ENCODE data around the gene SLC22A13.
"Not testable (repeated sequence)": the region's sequence is repeated elsewhere in the genome, so short reads cannot be mapped to it uniquely, and the experiment has no call there.

The SLC22A13 gene

GRCh38 chr3:38297947-38298711 is 32.5 kb downstream of the SLC22A13 start:
- DNase-seq (ENCODE audit: low read depth in 2 of 2) = no peak

GRCh38 chr3:38306941-38307340 is 41.3 kb downstream of the SLC22A13 start:
- DNase-seq (ENCODE audit: low read depth in 2 of 2) = no peak

GRCh38 chr3:38307599-38307998 is 42.0 kb downstream of the SLC22A13 start:
- DNase-seq (ENCODE audit: low read depth in 2 of 2) = no peak

GRCh38 chr3:38308456-38308855 is 42.8 kb downstream of the SLC22A13 start:
- no peak for DNase-seq (ENCODE audit: low read depth in 2 of 2)

- no peak for DNase-seq (ENCODE audit: low read depth in 2 of 2)
These were observed 45.9 kb downstream of the SLC22A13 start for GRCh38 chr3:38311476-38311875.

- no peak for DNase-seq (ENCODE audit: low read depth in 2 of 2)
These were observed 46.3 kb downstream of the SLC22A13 start for GRCh38 chr3:38311941-38312340.

GRCh38 chr3:38312356-38312755 is 46.7 kb downstream of the SLC22A13 start:
- no peak for DNase-seq (ENCODE audit: low read depth in 2 of 2)

GRCh38 chr3:38313263-38313662 is 47.7 kb downstream of the SLC22A13 start:
- no peak for DNase-seq (ENCODE audit: low read depth in 2 of 2)

- no peak for DNase-seq (ENCODE audit: low read depth in 2 of 2)
These were observed 48.1 kb downstream of the SLC22A13 start for GRCh38 chr3:38313695-38314094.

- DNase-seq (ENCODE audit: low read depth in 2 of 2) = no peak
These were observed 48.6 kb downstream of the SLC22A13 start for GRCh38 chr3:38314112-38314763.

- DNase-seq (ENCODE audit: low read depth in 2 of 2) = no peak
These were observed 49.3 kb downstream of the SLC22A13 start for GRCh38 chr3:38314764-38315487.

- no peak for DNase-seq (ENCODE audit: low read depth in 2 of 2)
These were observed 50.0 kb downstream of the SLC22A13 start for GRCh38 chr3:38315488-38316230.

GRCh38 chr3:38316356-38317191 is 51.0 kb downstream of the SLC22A13 start:
- no peak for DNase-seq (ENCODE audit: low read depth in 2 of 2)

- DNase-seq (ENCODE audit: low read depth in 2 of 2) = no peak
These were observed 51.7 kb downstream of the SLC22A13 start for GRCh38 chr3:38317192-38317759.

- no peak for DNase-seq (ENCODE audit: low read depth in 2 of 2)
These were observed 53.4 kb downstream of the SLC22A13 start for GRCh38 chr3:38318766-38319671.

GRCh38 chr3:38320638-38321037 is 55.0 kb downstream of the SLC22A13 start:
- not testable (repeated sequence) for DNase-seq (ENCODE audit: low read depth in 2 of 2)

GRCh38 chr3:38323060-38323459 is 57.4 kb downstream of the SLC22A13 start:
- DNase-seq (ENCODE audit: low read depth in 2 of 2) = no peak

- DNase-seq (ENCODE audit: low read depth in 2 of 2) = no peak
These were observed 59.6 kb downstream of the SLC22A13 start for GRCh38 chr3:38325256-38325655.

- DNase-seq (ENCODE audit: low read depth in 2 of 2) = no peak
These were observed 61.9 kb downstream of the SLC22A13 start for GRCh38 chr3:38327335-38328009.
